Thyroid gland (tissue), 4 donors: ENCODE measurements around the gene SNX19.

ENCODE experiments used
- POLR2A ChIP-seq, 2 donors: fragments of 450-650 bp; IDR thresholded peaks; one replicate each; pipeline ENCODE4 v1.6.1; 2017; ENCODE audit warnings: antibody characterized with exemption in 2 of 2, mild to moderate bottlenecking in 2 of 2, moderate library complexity in 1 of 2
- TF ChIP-seq, protein P1 (sequence below), 6 experiments: fragments of 200-600 bp in 3 of 6; fragments of 450-650 bp in 3 of 6; sonication (generic) in 3 of 6; IDR thresholded peaks; one replicate each; pipeline ENCODE4 v1.5.1; 2016 to 2019; ENCODE audit warnings: antibody characterized with exemption in 6 of 6, mild to moderate bottlenecking in 2 of 6, inconsistent platforms in 1 of 6, moderate library complexity in 1 of 6

DNA sequence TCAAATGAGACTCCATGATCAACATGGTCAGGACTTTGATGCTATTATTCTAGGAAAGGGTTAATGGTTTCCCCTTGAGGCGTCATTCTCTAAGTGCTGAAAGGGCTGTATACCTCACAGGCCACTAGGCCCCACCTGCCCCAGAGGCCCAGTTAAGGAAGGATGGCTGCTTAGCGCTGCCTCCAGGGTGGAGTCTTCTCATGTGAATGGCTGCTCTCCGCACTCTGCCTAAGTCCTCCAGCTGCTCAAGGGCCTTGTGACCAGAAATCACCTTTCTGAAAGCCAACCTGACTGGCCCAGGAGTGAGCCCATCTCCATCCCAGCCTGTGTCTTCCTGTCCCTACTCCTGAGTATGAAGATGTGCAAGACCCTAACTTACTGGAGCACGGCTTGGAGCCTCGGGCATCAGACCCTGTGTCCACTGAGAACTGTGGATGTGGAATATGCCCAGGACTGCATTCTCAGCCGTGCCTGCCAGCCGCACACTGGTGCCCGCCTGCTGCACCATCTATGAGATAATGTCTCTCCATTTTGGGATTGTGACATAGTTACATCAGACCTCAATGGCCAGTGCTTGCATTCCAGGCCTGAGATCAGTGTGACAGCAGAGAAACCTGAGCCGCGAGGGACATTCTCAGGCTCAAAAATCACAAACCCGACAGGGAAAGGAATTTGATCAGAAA, 51.0 kb downstream of the SNX19 start:
- TF ChIP-seq, protein P1, sequence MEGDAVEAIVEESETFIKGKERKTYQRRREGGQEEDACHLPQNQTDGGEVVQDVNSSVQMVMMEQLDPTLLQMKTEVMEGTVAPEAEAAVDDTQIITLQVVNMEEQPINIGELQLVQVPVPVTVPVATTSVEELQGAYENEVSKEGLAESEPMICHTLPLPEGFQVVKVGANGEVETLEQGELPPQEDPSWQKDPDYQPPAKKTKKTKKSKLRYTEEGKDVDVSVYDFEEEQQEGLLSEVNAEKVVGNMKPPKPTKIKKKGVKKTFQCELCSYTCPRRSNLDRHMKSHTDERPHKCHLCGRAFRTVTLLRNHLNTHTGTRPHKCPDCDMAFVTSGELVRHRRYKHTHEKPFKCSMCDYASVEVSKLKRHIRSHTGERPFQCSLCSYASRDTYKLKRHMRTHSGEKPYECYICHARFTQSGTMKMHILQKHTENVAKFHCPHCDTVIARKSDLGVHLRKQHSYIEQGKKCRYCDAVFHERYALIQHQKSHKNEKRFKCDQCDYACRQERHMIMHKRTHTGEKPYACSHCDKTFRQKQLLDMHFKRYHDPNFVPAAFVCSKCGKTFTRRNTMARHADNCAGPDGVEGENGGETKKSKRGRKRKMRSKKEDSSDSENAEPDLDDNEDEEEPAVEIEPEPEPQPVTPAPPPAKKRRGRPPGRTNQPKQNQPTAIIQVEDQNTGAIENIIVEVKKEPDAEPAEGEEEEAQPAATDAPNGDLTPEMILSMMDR (IDR thresholded peaks at IDR 0.05) = no peak
- TF ChIP-seq POLR2A (IDR thresholded peaks at IDR 0.05) = no peak
